Thoracic aorta (tissue), 2 donors: Measurements from ENCODE around the gene HSF5. TPM values are rescaled to one million over a fixed set of nuclear protein-coding genes. Genes with fewer than 3 reads are reported as not detected.
"Not testable (repeated sequence)": the region's sequence is repeated elsewhere in the genome, so short reads cannot be mapped to it uniquely, and the experiment has no call there.

Experiments
- ATAC-seq: fragments of 150-250 bp; one replicate; pipeline ENCODE4 v1.8.0; 2017; ENCODE audit warnings: low read depth; ENCODE audit not compliant: insufficient number of reproducible peaks, low FRiP score
- DNase-seq: peaks from one replicate; pipeline ENCODE4 v3.0.0-alpha.2; 2020; ENCODE audit warnings: low spot score
- H3K27ac ChIP-seq, 2 donors: fragments of 200-600 bp; sonication (generic); 1 replicate in 1 of 2; 2 replicates in 1 of 2; pipeline ENCODE4 v1.5.1; 2016; ENCODE audit warnings: mild to moderate bottlenecking in 2 of 2, moderate library complexity in 2 of 2
- H3K27me3 ChIP-seq: fragments of 200-600 bp; sonication (generic); replicated peaks from 2 replicates; pipeline ENCODE4 v1.6.0; 2016; ENCODE audit warnings: mild to moderate bottlenecking; ENCODE audit not compliant: insufficient read depth
- H3K36me3 ChIP-seq: fragments of 200-600 bp; sonication (generic); one replicate; pipeline ENCODE4 v1.5.1; 2016
- H3K4me1 ChIP-seq, 2 donors: fragments of 200-600 bp; sonication (generic); 1 replicate in 1 of 2; 2 replicates in 1 of 2; pipeline versions ENCODE4 v1.5.1 to v1.6.0; 2016; ENCODE audit warnings: low read depth in 2 of 2, mild to moderate bottlenecking in 1 of 2; ENCODE audit not compliant: control insufficient read depth in 1 of 2
- H3K4me3 ChIP-seq: fragments of 200-600 bp; sonication (generic); 2 replicates; pipeline ENCODE4 v1.5.1; 2016; ENCODE audit warnings: mild to moderate bottlenecking
- H3K9me3 ChIP-seq: fragments of 200-600 bp; sonication (generic); 2 replicates; pipeline ENCODE4 v1.5.1; 2016
- CTCF ChIP-seq: fragments of 200-600 bp; sonication (generic); IDR thresholded peaks from one replicate; pipeline ENCODE4 v1.5.1; 2019; ENCODE audit warnings: antibody characterized with exemption
- total RNA-seq, 2 donors: library from RNA; depleted of rRNA; stranded (reverse); fragments of >200 nt; gene quantifications; one replicate each; pipeline versions ENCODE4 v1.1.0 to v1.2.3, GENCODE V29; 2016

Gene HSF5
- total RNA-seq, 2 donors from 2014 or later = 0.14 TPM; not detected in 1

DNA sequence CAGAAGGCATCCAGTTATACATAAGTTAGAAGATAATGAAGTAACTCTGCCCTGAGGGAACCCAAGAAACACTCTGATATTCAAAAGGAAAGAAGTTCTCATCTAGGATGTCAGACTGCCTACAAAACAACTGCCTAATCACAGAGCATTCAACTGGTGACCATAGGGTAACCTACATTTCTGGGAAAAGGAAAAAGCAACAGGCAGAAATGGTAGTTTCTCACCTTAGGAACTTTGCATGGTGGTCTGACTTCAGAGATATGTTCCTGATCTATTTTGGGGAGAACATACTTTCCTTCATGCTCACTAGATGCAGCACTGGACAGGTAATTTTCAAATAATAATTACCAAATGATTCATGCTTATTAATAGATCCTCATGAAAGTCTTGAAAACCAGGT is 87.4 kb downstream of the HSF5 start:
- peaks cover under 1% of the 10 kb centered on the region for H3K27me3 ChIP-seq
- H3K4me1 ChIP-seq = no peaks in the 10 kb centered on the region
- H3K9me3 ChIP-seq = no peaks in the 10 kb centered on the region
- H3K36me3 ChIP-seq = no peaks in the 10 kb centered on the region
- no peak for TF ChIP-seq CTCF
- DNase-seq (no peak), ATAC-seq (no peak)
- no peak overlapping the region for H3K27ac ChIP-seq
- H3K4me3 ChIP-seq = no peak overlapping the region

GRCh38 chr17:58399974-58400373 is 88.2 kb downstream of the HSF5 start:
- Histone ChIP-seq H3K9me3 (no peaks in the 10 kb centered on the region), H3K4me3 (no peak overlapping the region), H3K36me3 (no peaks in the 10 kb centered on the region), H3K27me3 (peaks cover 5% of the 10 kb centered on the region), H3K4me1 (no peaks in the 10 kb centered on the region), H3K27ac (no peak overlapping the region)
- DNase-seq (no peak), ATAC-seq (no peak)
- TF ChIP-seq CTCF = no peak

DNA sequence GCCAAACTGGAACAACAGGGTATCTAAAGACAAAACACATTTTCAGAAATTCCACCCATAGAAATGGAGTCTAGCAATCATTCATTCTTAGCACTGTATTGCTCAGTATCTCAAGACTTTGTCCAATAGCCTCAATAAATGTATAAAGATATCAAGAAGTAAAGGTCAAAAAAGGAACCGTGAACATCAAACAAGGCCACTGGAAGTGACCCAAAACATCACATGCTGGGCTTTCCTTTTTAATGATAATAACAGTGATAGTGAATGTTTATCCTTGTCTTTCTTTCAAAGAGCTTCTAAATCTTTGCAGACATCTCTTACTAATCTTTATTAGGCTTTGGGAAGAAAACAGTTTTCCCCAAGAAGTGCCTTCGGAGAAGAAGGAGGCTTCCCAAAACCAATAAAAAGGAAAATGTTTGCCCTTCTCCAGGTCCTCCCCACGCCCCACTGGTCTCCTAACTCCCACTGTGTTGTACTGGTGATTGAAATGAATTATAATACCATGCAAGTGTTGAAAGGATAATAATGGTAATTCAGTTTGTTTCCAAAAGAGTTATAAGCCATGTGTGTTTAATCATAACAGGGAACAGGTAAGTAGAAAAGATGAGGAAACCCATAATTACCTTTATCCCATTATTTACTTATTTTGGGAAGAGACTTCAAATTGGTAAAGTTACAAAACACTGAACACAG is 89.5 kb downstream of the HSF5 start:
- Histone ChIP-seq H3K4me3 (no peak overlapping the region), H3K36me3 (no peaks in the 10 kb centered on the region), H3K27me3 (peaks cover 5% of the 10 kb centered on the region), H3K4me1 (no peaks in the 10 kb centered on the region), H3K27ac (no peak overlapping the region), H3K9me3 (no peaks in the 10 kb centered on the region)
- no peak for ATAC-seq
- no peak for DNase-seq
- no peak for TF ChIP-seq CTCF

- H3K9me3 ChIP-seq, ATAC-seq: not testable (repeated sequence)
Measured at GRCh38 chr17:58397421-58397820, 90.8 kb downstream of the HSF5 start.

GRCh38 chr17:58396173-58396572 is 92.0 kb downstream of the HSF5 start:
- H3K27me3 ChIP-seq = peaks cover 5% of the 10 kb centered on the region

More at GRCh38 chr17:58397421-58397820, 90.8 kb downstream of the HSF5 start:
- DNase-seq, H3K27me3 ChIP-seq, H3K4me1 ChIP-seq, H3K27ac ChIP-seq, H3K36me3 ChIP-seq, H3K4me3 ChIP-seq: not testable (repeated sequence)

More at GRCh38 chr17:58396173-58396572, 92.0 kb downstream of the HSF5 start:
- no peaks in the 10 kb centered on the region for H3K36me3 ChIP-seq
- no peak for DNase-seq
- H3K4me3 ChIP-seq = no peak overlapping the region
- no peak for ATAC-seq
- no peaks in the 10 kb centered on the region for H3K4me1 ChIP-seq
- no peak for TF ChIP-seq CTCF
- H3K9me3 ChIP-seq = no peaks in the 10 kb centered on the region
- H3K27ac ChIP-seq = no peak overlapping the region
